GM11168 (cell line): ENCODE results near the gene ELAVL2.

Experiments used
- in situ Hi-C: fragments of 300-500 bp; cut with MboI; formaldehyde crosslinking; loops from one replicate; pipeline ENCODE4 v1.12.0; 2022; ENCODE audit warnings: low sequenced_read_pairs; ENCODE audit not compliant: unreplicated experiment

The ELAVL2 gene

DNA sequence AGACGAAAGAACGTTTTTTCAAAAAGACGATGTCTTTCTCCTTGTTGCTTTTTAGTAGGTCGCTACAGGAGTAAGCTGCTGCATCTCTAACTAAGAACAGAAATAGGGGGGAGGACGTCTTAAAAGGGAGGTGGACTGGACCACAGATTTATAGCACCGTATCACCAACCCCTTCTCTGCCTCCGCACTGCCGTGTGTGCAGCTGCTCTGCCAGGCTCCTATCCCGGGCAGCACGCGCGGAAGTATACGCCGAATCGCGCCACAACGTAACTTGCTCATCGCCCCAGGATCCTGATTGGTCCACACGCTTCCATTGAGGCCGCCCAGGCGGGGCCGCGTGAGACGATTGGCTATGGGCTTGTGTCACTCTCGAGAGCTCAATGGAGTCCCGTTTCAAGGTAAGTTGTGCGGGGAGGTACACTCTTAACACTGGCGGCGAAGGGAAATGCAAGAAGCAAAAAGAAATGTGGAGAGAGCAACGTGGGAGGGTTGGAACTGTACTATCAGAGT, at the start of gene ELAVL2:
Gene ELAVL2, minus strand, starts transcription at position 121 of the 510 bp plus-strand sequence. CDS start 64,006 bp downstream, outside the sequence.
- in situ Hi-C loops, result no loop called here

DNA sequence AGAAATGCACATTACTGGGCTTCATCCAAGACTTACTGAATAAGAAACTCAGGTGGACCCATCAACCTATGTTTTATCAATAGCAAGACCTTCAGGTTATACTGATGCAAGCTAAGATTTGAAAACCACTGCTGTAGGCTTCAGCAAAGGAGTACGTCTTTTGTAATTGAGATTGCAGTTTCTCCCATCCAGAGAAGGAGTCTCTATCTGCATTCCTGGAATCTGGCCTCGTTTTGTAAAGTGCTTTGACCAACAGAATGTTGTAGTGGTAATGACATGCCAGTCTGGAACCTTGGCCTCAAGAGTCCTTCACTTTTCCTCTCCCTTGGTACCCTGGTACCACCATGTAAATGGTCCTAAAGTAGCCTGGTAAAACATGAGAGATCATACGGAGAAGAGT, 32.2 kb upstream of the ELAVL2 start:
- in situ Hi-C loops, result no loop called here

DNA sequence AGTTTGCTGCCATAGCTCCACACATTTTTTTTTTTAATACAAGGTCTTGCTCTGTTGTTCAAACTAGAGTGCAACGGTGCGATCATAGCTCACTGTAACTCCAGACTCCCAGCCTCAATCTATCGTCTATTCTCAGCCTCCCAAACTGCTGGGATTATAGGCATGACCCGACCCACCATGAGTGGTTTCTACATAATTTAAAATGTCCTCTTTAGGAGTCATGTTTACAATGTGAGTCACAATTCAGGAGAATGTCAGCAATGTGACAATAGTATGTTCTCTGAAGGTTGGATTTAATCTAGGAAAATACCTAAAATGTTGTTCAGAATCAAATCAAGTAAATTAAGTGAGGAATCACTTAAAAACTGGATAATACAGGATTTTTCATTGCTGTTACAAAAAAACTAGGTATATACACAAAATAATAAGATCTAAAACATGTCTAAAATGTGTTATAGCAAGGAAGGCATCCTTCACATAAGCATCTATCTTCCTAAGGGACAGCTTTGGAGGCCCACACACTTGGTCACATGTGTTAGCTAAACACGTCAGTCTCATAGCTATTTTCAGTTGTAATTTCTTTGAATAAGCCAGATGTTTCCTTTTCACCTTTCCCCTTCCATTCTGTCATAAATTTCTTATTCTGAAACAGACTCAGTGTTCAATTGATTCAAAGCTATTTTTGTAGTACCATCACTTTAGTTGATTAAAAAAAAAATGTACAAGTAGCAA, 30.0 kb upstream of the ELAVL2 start:
- in situ Hi-C loops, result no loop called here

DNA sequence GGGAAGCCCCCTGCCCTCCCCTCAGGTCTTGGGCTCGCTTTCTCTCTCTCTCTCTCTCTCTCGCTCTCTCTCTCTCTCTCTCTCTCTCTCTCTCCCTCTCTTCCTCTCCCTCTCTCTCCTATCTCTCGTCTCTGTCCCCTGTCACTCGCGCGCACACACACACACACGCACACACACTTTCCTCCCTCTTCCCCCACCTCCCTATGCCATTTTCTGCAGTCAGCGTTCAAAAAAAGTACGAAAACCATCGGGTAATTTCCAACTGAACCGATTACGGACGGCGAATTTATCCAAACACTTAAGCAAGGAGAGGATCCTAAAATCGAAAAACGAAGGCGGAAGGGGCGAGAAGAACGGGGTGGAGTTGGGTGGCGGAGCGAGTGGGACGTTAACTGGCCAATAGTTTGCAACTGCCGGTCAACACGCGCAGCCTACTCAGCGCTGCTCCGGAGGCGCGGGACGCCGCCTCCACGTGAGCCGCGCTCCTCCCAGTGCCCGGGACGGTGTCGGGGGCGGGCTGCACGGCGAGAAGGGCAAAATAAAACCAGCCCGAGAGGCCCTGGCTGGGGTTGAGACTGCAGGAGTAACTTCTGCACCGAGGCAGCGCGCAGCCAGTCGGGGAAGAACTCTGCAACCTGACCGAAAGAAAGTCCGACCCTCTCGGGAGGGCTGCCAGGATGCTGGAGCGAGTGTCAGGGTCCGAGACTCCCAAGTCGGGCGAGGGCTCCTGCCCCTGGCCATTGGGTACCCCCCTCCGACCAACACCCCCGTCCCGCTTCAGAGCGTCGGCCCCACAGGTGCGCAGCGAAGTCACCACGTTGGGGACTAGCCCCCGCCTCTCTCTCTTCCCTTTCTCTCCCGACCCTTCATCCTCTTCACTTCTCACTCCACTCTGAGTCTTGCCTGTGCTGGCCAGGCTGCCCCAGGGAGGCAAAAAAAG, 24.9 kb upstream of the ELAVL2 start:
- in situ Hi-C loops, result no loop called here

DNA sequence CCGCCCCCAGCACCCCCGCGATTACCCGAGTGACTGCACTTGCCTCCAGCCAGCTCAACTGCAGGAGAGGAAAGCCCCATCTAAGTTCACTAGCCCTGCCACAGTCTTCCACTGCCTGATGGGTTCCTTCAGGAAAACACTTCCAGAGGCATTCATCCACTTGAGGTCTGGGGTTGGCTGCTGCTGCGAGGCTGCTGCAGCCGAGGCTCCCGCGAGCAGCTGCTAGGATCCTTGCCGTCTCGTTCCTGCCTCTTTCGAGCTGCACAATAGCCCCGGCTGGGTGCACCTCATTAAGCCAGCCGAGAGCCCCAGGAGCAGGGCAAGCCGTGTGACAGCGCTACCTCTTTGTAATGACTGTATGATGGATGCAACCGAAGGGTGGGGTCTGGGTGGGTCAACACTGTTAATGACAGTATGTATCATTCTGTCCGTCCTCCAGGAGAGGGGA, 24.2 kb upstream of the ELAVL2 start:
- in situ Hi-C loops, result no loop called here

DNA sequence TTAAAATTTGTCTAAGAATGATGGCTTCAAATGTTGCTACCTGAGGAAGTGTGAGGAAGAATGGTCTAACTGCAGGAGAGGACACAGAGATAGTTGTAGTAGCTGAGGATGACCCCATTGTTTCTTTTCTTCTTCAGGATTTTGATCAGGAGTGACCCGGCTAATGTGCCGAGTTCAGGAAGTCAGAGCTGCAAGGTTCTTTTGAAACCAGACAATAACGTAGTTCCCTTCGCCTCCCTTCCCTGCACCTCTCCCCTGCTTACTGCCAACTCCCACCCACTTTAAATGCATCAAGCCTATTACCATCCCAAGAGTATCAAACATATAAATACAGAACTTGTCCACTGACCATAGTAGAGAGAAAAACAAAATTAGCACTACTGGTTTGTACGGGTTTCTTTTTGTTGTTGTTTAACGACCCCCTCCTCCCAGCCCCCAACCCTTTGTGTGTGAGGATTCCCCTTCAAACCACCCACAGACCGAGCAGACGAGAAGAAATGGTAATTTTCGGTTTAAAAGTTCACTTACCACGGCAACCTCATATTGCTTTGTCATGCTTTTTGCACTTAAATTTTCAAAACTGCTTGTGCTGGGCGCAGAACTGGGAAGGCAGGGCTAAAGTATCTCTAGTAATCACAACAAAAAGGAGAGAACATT, 23.5 kb upstream of the ELAVL2 start:
- in situ Hi-C loops, result no loop called here

DNA sequence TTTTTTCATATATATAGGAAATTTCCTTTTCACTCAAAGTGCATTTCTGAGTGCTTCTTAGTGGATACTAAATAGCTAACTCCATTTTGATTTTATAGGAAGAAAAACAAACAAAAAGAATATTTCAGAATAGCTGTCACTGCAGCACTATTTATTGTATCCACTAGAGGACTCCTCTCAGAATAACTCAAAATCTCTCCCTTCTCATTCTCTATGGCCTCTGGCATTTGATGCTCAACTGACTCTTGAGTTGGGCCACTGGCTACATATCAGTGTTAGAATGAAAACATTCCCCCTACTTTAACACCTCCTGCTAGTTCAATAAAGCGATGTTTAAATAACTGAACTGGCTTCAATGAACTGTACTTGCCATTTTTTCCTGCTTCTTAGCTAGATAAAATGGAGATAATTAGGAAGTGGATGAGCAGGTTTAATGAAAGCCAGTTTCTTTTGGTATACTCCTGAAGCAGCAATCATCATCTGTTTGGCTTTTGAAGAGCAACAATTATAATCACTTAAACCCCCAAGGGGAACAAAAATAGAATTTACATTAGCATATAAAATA, 16.6 kb upstream of the ELAVL2 start:
- in situ Hi-C loops, result no loop called here

DNA sequence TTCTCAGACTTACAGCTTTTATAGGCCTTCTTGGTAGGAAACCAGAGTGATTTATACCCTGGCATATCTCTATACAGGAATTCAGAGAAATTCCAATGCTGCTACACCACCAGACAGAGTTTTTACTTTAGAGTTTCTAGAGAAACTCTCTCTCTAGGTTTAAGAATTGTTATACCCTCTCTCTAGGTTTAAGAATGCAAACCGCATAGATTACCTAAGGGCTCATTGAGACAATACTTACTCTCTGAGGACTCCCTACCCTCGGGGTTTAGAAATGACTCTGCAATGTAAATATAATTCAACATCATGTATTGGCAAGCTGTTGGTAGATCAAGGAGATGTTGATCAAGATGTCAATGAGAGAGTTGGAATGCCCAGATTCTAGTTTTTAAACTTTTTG, 15.3 kb upstream of the ELAVL2 start:
- in situ Hi-C loops, result no loop called here

DNA sequence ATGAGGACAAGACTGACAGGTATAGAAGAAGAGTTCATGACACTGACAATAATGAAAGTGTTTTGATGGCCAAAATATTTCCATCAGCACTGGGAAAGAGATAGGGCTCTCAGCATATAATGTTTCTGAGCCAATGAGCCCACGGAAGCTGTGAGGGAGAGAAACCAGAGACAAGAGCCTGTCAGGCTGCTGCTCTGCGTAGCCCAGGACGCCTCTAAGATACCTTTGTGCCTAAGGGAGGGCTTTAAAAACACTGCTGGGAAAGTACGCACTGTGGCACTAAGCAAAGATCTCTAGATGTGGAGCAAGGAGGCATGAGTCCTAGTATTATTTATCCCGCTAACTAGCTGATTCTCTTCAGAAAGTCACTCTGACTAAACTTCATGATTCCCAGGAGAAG, 11.0 kb upstream of the ELAVL2 start:
- in situ Hi-C loops, result no loop called here

DNA sequence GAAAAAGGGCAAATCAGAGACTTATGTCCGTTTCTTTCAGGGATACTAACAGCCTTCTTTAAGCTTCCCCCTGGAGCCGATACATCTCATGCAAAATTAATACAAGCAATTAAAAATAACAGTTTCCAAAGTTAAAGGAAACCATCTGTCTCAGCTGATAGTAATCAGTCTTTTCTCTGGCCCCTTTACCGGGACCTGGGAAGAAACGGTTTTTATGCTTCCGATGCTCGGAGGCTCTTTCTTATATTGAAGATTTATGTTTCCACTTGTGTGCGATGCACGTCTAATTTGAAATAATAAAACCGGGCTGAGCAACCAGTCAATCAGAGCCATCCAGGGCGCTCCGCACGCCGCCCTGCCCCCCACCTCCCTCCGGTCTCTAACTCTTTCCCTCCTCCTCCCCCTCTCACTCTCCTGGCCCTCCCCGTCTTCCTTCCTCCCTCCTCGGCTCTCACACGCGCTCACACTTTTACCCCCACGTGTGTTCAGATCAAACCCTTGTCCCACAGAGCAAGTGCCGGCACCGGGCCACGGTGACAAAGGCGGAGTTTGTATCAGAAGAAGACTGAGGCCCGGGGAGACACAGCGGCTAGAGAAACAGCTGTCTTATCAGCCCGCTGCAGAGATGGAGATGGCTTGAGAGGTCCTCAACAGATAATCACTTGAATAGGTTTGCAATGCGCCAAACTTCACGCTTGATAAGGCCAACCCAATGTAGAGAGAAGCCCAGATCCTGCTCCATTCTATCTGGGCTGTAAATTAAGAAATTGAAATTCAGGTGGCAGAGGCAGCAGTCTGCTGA, 5.1 kb upstream of the ELAVL2 start:
- in situ Hi-C loops, result no loop called here

DNA sequence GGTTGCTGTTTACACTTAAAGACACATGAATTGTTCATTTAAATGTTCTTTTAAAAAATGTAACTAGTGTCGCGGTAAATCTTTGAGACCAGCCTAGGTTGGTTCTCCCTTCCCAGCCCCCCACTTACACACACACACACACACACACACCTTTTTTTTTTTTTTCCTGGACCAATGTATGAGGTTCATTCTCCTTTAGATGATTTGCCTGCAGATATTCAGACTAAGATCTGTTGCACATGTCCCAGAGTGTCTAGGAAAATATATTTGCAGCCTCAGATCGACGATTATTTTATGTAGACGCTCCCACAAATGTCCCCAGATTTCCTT, 4.4 kb upstream of the ELAVL2 start:
- in situ Hi-C loops, result no loop called here

DNA sequence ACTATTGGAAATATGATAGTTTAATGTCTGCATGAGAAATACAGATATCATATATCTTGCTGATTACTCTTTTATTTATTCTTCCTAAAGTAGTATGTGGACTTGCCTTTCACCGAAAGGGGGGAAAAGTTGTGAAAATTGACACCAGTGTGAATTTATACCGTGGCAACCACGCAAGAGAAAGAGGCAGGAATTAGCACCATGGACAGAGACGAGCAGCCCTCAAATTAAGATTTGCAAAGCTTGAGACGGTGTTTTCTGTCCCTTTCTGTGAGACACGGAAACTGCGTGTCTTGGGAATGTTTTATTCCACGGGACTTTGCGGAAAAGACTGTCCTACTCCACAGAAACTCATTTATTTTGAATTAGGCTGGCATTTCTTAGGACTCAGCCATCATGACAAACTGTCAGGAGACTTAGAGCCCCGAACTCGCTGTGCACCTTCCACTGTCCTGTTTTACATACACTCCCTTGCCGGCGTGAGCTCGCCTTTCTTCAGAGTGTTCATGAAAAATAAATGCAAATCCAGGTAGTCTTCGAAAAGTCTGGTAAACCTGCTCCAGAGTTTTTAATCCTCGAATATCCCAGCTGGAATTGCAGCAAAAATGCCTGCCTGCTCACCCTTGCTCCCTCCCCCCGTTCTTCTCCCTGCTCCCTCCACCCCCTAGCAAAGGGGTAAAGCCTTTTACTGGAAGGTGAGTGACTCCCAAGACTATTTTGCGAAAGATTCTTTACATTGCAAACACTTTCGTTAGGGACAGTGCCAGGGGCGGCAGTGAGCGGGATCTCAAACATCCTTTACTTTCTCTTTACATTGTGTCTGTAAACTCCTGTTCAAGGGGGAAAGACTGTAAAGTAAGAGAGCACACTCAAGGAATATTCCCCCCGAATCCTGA, 3.8 kb upstream of the ELAVL2 start:
- in situ Hi-C loops, result no loop called here

DNA sequence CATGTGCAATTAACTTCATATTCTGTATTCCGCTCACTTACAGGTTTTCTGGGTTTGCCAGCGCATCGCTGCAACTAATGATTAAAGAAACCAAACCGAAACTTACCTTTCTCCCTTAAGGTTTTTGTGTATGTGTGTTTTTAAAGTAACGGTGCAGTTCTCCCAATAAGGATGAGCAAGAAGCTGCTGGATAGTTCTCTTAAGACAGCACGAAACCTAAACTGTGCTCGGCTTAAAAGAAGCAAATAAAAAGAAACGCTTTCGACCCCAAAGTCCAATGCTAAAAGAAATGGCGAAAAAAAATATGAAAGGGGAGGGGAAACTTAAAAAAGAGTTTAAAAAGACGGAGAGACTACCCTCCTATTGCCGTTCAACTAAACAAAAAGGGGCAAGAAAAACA, 340 bp downstream of the ELAVL2 start:
- in situ Hi-C loops, result no loop called here

DNA sequence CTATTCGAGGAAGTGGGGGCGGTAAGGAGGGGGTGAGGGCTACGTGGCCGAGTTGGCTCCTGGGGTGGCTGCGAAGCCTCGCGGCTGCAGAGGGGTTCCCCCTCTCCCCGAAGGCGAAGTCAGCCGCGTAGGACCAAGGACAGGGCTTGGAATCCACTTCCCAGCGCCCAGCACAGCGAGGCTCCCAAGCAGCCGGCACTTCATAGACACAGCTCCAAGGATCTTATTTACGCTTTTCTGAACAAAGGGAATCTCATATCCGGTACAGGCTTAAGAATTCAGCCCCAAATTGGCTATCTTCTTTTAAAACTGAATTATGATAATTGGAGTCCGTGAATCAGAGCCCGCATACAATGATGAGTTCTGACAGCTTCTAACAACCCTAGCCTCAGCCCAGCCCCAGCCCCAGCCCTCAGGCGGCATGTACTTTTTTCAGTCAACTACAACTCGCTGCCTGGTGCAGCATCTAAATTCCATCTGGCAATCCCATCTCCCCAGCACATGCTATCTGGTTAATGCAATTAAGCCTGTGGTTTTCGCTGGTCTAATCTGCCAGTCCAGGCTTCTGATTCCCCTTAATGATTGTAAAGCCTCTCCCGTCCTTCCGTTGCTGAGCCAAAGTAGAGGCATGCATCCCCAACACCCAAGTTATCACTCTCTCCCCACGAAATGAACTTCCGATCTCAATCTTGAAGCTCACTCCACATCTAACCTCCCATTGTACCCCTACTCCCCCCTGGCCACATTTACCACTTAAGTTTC, 1.0 kb downstream of the ELAVL2 start:
- in situ Hi-C loops, result no loop called here

DNA sequence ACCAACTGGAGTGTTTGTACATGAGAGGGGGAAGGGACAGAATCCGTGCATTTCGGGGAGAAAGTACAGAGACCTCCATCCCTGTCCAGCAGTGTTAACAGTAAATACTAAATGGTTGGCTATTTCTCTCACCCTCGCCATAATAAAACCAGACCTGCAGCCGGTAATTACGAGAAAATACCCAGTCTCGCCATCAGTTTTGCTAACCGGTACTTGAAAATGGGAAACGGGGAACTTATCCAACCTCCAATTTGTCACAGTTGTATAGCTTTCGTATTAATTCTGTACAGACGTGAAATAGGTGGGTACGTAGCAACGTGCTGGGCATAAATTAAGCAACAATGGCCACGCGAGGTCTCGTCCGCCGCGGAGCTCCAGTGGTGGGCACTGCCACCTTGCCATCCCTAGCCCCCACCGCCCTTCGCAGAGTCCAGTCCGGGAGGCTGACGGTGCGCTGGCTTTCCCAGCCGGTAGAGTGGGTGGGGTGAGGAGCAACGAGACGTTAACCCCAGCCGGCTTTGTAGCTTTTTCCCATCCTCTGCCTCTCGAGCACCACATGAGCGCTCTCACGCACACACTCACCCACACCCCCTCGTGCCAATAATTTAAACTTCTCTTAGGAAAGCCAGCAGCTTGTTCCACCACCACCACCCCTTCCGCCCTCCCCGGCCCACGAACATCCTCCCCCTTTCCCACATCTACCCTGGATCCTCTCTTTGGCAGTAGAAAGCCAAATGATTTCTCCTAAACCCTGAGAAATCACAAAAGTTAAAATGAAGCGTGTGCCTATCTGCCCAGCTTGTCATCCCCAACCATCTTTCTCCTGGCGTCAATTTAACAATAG, 1.8 kb downstream of the ELAVL2 start:
- in situ Hi-C loops, result no loop called here

DNA sequence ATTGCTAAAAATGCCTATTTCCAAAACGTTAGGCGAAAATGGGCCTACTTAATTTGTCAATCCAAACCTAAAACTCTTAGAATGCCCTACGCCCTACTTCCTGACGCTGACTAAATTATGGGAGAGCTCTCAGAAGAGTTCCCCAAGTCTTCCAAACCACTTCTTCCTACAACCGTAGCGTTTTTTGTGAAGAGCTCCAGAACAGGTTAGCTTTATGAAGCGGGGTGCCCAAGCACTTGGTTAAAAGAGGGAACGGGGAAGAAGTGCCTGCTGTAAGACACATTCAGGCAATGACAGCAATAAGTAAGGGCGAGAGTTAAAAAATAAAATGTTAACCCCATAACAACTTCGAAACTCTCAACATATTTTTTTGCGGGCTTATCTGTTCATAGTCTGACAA, 2.8 kb downstream of the ELAVL2 start:
- in situ Hi-C loops, result no loop called here
